ENCODE data around the gene CA12. TPM values are rescaled to one million over a fixed set of nuclear protein-coding genes. Genes with fewer than 3 reads are reported as not detected.
A peak's percentile ranks its signal among the peaks of the same experiment; 100 is the strongest.

The CA12 gene
- total and polyA plus RNA-seq, 2 donors (not counting 3 experiments of a cell fraction or from before 2014, with no cell fraction given): 1.1 to 5.9 TPM

DNA sequence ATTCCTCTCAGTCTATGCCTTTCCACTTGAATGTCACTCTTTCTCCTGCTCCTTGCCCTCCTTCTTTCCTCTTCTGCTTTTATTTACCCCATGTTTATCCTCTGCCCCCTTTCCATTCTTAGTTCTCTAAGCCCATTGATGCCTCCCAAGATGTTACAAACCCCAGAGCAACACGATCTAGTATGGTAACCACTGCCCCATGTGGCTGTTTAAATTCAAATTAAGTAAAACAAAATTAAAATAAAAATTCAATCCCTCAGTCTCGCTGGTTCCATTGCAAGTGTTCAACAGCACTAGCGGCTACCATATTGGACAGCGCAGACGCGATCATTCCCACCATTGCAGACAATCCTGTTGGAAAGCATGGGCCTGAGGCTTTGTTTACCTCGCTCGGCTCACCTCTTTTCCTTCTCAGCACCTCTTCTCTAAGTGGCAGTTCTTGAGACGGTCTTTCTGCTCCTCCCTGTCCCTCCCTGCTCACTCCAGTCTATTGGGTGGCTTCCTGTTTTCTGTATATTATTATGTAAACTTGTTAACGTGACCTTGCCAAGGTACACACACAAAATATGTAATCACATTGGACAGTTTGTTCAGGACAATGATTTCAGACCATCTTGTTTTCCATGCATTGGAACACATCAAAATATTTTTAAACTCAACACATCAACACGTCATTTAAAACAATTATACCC is 21.8 kb upstream of the CA12 start:
- CTCF ChIA-PET: interaction anchor here (0.9 to 3.7 kb wide), 45 partner anchors 8 to 621 kb away, joined by 3 to 166 read pairs (median 4); partner anchors contain the start of genes CA12 and RPS27L
- BruUV-seq (replicated peaks): no TSS peak
- H3K4me1 ChIP-seq (ENCODE audit: control insufficient read depth, extremely low read depth, insufficient read depth, low read length): peaks cover 22% of the 10 kb centered on the region

More for the DNA sequence above, 21.8 kb upstream of the CA12 start:
- Histone ChIP-seq H3K9ac (replicated peaks; ENCODE audit: extremely low read depth, insufficient read depth, low read length) (no peak overlapping the region), H3K27ac (ENCODE audit: insufficient read depth, low read depth, low read length) (no peak overlapping the region), H3K9me1 (replicated peaks; ENCODE audit: control insufficient read depth, extremely low read depth, insufficient read depth, low read length) (no peaks in the 10 kb centered on the region), H3K4me2 (ENCODE audit: insufficient read depth, low read length) (no peak overlapping the region), H3K4me3 (replicated peaks in 1 of 3; ENCODE audit: insufficient read depth in 1 of 3, low read depth in 1 of 3, low read length in 3 of 3) (no peak overlapping the region), H3K27me3 (ENCODE audit: control insufficient read depth in 2 of 2, insufficient read depth in 2 of 2, low read length in 2 of 2) (no peaks in the 10 kb centered on the region), H3K36me3 (ENCODE audit: control insufficient read depth in 2 of 2, extremely low read depth in 1 of 2, insufficient read depth in 2 of 2, low read length in 2 of 2) (no peaks in the 10 kb centered on the region), H3K79me2 (ENCODE audit: control insufficient read depth, insufficient read depth, low read length) (no peaks in the 10 kb centered on the region), H3K9me3 (replicated peaks; ENCODE audit: control insufficient read depth, insufficient read depth, low read length) (no peaks in the 10 kb centered on the region), H4K20me1 (replicated peaks; ENCODE audit: control insufficient read depth, extremely low read depth, insufficient read depth, low read length) (no peaks in the 10 kb centered on the region), H2AFZ (ENCODE audit: low read depth, low read length) (peak overlapping the region; percentile 78)
- FAIRE-seq (no peak), DNase-seq (ENCODE audit: low read depth, low spot score) (no peak)
- TF ChIP-seq POLR2AphosphoS5 (IDR thresholded peaks at IDR 0.05; ENCODE audit: insufficient read depth, low read depth, low read length) (no peak), CTCF (IDR thresholded peaks at IDR 0.05; ENCODE audit: extremely low read depth in 1 of 2, insufficient read depth in 1 of 2, low read depth in 1 of 2, low read length in 2 of 2) (no peak), MYC (IDR thresholded peaks at IDR 0.05; ENCODE audit: low read depth, low read length) (no peak)
- POLR2A ChIA-PET: interaction anchor here (1.5 kb wide), 1 partner anchor 112 kb away, joined by 4 read pairs; no protein-coding TSS in a partner anchor
- intact Hi-C loops (cut with micrococcal nuclease) (loop anchor here (1.0 to 5.0 kb wide), 5 partner anchors 59 to 621 kb away; no protein-coding TSS in a partner anchor), dilution Hi-C loops (cut with MboI; ENCODE audit: extremely low pct_ligation_motif_present, low sequenced_read_pairs) (no loop called here)

All from endothelial cell of umbilical vein (primary cell).